Erythroblast (primary cell): Measurements from ENCODE around the gene ADSS2.

Source experiments
- GATA1 ChIP-seq: IDR thresholded peaks from 2 replicates; pipeline ENCODE4 v1.6.1; 2011; ENCODE audit warnings: low read depth, mild to moderate bottlenecking, control low read depth, low read length, moderate library complexity
- POLR2A ChIP-seq: IDR thresholded peaks from 2 replicates; pipeline ENCODE4 v1.6.1; 2011; ENCODE audit warnings: mild to moderate bottlenecking, low read length

DNA sequence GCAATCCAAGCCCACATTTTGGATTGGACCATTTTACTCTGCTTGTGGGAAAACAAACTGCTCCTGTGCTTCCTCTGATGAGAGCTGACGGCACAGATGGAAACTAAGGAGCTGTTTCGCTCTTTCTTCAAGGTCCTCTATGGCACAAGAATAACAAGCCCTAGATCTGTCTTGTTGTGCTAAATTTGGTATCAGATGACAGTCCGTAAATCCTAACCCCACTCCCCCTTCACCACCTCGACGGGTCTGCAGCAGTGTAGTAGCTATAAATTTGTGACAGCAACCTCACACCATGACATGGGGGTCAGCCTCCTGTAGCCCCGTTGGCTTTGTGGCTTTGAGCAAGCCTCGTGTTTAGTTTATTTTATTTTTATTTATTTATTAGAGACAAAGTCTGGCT, 85.9 kb downstream of the ADSS2 start:
- TF ChIP-seq POLR2A (no peak), GATA1 (no peak)
